Measurements from ENCODE around the gene RAB28.

GRCh38 chr4:13403833-13404232 lies 80.3 kb downstream of the RAB28 start:
- TF ChIP-seq POLR2A (IDR thresholded peaks at IDR 0.05) (no peak), CTCF (IDR thresholded peaks at IDR 0.05) (no peak)

All from lower leg skin (tissue), 3 donors.